ENCODE results near the gene EEIG1.

Gene EEIG1

GRCh38 chr9:128011071-128011817 is 30.5 kb upstream of the EEIG1 start:
- H3K36me3 ChIP-seq (ENCODE audit: insufficient read depth, low read length) = no peaks in the 10 kb centered on the region
- peaks cover 3% of the 10 kb centered on the region for H3K4me1 ChIP-seq (ENCODE audit: control insufficient read depth, insufficient read depth, low read length)
- no peak overlapping the region for H3K4me2 ChIP-seq (ENCODE audit: low read length)
- H3K27me3 ChIP-seq (ENCODE audit: control insufficient read depth, insufficient read depth, low read length) = no peaks in the 10 kb centered on the region
- H3K4me3 ChIP-seq (ENCODE audit: low read length) = no peak overlapping the region
- H3K9me3 ChIP-seq (replicated peaks; ENCODE audit: low read length) = no peaks in the 10 kb centered on the region
- no peak overlapping the region for H3K9ac ChIP-seq (ENCODE audit: low read depth, low read length)

GRCh38 chr9:128009639-128010038 is 28.9 kb upstream of the EEIG1 start:
- Histone ChIP-seq H3K9ac (ENCODE audit: low read depth, low read length) (no peak overlapping the region), H3K9me3 (replicated peaks; ENCODE audit: low read length) (no peaks in the 10 kb centered on the region), H3K4me1 (ENCODE audit: control insufficient read depth, insufficient read depth, low read length) (peaks cover 3% of the 10 kb centered on the region), H3K27me3 (ENCODE audit: control insufficient read depth, insufficient read depth, low read length) (no peaks in the 10 kb centered on the region), H3K4me2 (ENCODE audit: low read length) (no peak overlapping the region), H3K4me3 (ENCODE audit: low read length) (no peak overlapping the region), H3K36me3 (ENCODE audit: insufficient read depth, low read length) (no peaks in the 10 kb centered on the region)

DNA sequence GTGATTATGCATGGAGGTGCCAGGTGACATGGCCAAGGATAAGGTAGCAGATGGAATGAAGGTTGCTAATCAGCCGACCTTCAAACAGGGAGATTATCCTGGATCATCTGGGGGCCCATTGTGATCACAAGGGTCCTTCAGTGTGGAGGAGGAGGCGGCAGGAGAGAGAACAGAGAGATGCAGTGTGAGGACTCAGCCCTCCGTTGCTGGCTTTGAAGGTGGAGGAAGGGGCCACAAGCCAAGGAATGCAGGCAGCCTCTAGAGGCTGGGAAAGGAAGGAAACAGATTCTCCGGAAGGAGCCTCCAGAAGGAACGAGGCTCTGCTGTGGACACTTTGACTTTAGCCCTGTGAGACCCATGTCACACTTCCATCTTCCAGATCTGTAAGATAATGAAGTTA is 27.4 kb upstream of the EEIG1 start:
- H3K36me3 ChIP-seq (ENCODE audit: insufficient read depth, low read length) = no peaks in the 10 kb centered on the region
- H3K4me2 ChIP-seq (ENCODE audit: low read length) = no peak overlapping the region
- no peak overlapping the region for H3K4me3 ChIP-seq (ENCODE audit: low read length)
- no peaks in the 10 kb centered on the region for H3K27me3 ChIP-seq (ENCODE audit: control insufficient read depth, insufficient read depth, low read length)
- H3K4me1 ChIP-seq (ENCODE audit: control insufficient read depth, insufficient read depth, low read length) = peaks cover 3% of the 10 kb centered on the region
- no peaks in the 10 kb centered on the region for H3K9me3 ChIP-seq (replicated peaks; ENCODE audit: low read length)
- H3K9ac ChIP-seq (ENCODE audit: low read depth, low read length) = no peak overlapping the region

- H3K27me3 ChIP-seq (ENCODE audit: control insufficient read depth, insufficient read depth, low read length) = no peaks in the 10 kb centered on the region
- H3K4me1 ChIP-seq (ENCODE audit: control insufficient read depth, insufficient read depth, low read length) = peaks cover 3% of the 10 kb centered on the region
- H3K4me2 ChIP-seq (ENCODE audit: low read length) = no peak overlapping the region
- no peak overlapping the region for H3K4me3 ChIP-seq (ENCODE audit: low read length)
- no peak overlapping the region for H3K9ac ChIP-seq (ENCODE audit: low read depth, low read length)
- H3K36me3 ChIP-seq (ENCODE audit: insufficient read depth, low read length) = no peaks in the 10 kb centered on the region
- no peaks in the 10 kb centered on the region for H3K9me3 ChIP-seq (replicated peaks; ENCODE audit: low read length)
Measured at GRCh38 chr9:128007566-128008138, 26.9 kb upstream of the EEIG1 start.

DNA sequence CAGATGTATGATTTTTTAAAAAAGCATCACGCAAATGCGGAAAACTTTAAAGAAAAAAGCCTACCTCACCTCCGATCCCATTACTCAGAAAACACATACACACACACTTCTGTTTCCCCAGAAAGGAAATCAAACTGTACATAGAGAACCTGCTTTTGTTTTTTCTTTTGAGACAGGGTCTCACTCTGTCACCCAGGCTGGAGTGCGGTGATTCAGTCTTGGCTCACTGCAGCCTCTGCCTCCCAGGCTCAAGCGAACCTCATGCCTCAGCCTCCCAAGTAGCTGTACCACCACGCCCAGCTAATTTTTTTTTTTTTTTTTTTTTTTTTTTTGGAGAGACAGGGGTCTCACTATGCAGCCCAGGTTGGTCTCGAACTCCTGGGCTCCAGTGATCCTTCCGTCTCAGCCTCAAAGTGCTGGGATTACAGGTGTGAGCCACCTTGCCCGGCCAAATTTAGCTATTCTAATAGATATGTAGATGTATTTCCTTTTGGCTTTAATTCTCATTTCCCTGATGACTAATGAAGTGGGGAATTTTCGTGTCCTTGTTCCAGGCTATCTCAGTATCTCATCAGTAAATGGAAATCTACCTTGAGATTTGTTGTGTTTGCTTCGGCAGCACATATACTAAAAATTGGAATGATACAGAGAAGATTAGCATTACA is 25.7 kb upstream of the EEIG1 start:
- Histone ChIP-seq H3K36me3 (ENCODE audit: insufficient read depth, low read length) (no peaks in the 10 kb centered on the region), H3K9me3 (replicated peaks; ENCODE audit: low read length) (no peaks in the 10 kb centered on the region), H3K27me3 (ENCODE audit: control insufficient read depth, insufficient read depth, low read length) (no peaks in the 10 kb centered on the region), H3K4me3 (ENCODE audit: low read length) (no peak overlapping the region), H3K4me2 (ENCODE audit: low read length) (no peak overlapping the region), H3K4me1 (ENCODE audit: control insufficient read depth, insufficient read depth, low read length) (peaks cover 11% of the 10 kb centered on the region), H3K9ac (ENCODE audit: low read depth, low read length) (no peak overlapping the region)

DNA sequence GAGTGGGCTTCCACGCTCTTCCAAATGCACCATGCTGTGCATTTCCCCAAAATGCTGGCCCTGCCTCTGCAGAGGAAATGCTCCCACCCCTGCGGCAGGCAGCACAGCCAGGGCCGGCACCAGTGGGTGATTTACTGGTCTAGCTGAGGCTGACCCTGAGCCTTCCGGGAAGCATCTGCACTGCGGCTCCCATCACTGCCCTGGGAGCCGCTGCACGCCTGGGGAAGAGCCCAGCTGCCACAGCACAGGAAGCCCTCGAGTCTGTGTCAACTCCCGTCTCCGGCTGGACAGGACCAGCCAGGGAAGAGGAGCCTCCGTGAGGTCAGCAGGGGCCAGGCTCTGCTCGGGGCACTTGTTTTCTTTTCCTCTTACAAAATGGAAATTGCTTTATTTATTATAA is 25.1 kb upstream of the EEIG1 start:
- H3K4me3 ChIP-seq (ENCODE audit: low read length) = no peak overlapping the region
- peaks cover 15% of the 10 kb centered on the region for H3K4me1 ChIP-seq (ENCODE audit: control insufficient read depth, insufficient read depth, low read length)
- no peak overlapping the region for H3K9ac ChIP-seq (ENCODE audit: low read depth, low read length)

GRCh38 chr9:128003966-128004604 is 23.3 kb upstream of the EEIG1 start:
- Histone ChIP-seq H3K27me3 (ENCODE audit: control insufficient read depth, insufficient read depth, low read length) (no peaks in the 10 kb centered on the region), H3K36me3 (ENCODE audit: insufficient read depth, low read length) (no peaks in the 10 kb centered on the region), H3K9ac (ENCODE audit: low read depth, low read length) (no peak overlapping the region), H3K4me1 (ENCODE audit: control insufficient read depth, insufficient read depth, low read length) (peaks cover 15% of the 10 kb centered on the region), H3K4me3 (ENCODE audit: low read length) (no peak overlapping the region), H3K9me3 (replicated peaks; ENCODE audit: low read length) (no peaks in the 10 kb centered on the region), H3K4me2 (ENCODE audit: low read length) (no peak overlapping the region)

More for the DNA sequence above, 25.1 kb upstream of the EEIG1 start:
- H3K27me3 ChIP-seq (ENCODE audit: control insufficient read depth, insufficient read depth, low read length) = no peaks in the 10 kb centered on the region
- no peaks in the 10 kb centered on the region for H3K36me3 ChIP-seq (ENCODE audit: insufficient read depth, low read length)
- no peak overlapping the region for H3K4me2 ChIP-seq (ENCODE audit: low read length)
- H3K9me3 ChIP-seq (replicated peaks; ENCODE audit: low read length) = no peaks in the 10 kb centered on the region

DNA sequence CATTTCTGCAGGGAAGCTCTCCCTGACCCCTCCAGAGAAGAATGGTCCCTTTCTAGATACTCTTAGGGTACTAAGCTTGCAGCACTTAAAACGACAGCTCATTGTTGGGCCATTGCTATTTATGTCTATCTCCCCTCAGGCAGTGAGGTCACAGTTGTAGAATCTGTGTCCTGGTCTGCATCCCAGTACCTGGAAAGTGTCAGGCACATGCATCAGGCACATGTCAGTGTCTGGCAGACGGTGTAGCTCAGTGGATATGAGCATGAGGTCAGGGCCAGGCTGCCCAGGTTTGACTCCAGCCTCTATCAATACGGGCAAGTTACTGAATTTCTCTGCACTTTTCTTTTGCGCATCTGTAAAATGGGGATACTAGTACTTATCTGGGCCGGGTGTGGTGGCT is 22.2 kb upstream of the EEIG1 start:
- H3K4me1 ChIP-seq (ENCODE audit: control insufficient read depth, insufficient read depth, low read length) = peaks cover 15% of the 10 kb centered on the region
- no peaks in the 10 kb centered on the region for H3K9me3 ChIP-seq (replicated peaks; ENCODE audit: low read length)
- H3K4me3 ChIP-seq (ENCODE audit: low read length) = no peak overlapping the region
- H3K36me3 ChIP-seq (ENCODE audit: insufficient read depth, low read length) = no peaks in the 10 kb centered on the region
- H3K4me2 ChIP-seq (ENCODE audit: low read length) = no peak overlapping the region
- H3K9ac ChIP-seq (ENCODE audit: low read depth, low read length) = no peak overlapping the region
- no peaks in the 10 kb centered on the region for H3K27me3 ChIP-seq (ENCODE audit: control insufficient read depth, insufficient read depth, low read length)

DNA sequence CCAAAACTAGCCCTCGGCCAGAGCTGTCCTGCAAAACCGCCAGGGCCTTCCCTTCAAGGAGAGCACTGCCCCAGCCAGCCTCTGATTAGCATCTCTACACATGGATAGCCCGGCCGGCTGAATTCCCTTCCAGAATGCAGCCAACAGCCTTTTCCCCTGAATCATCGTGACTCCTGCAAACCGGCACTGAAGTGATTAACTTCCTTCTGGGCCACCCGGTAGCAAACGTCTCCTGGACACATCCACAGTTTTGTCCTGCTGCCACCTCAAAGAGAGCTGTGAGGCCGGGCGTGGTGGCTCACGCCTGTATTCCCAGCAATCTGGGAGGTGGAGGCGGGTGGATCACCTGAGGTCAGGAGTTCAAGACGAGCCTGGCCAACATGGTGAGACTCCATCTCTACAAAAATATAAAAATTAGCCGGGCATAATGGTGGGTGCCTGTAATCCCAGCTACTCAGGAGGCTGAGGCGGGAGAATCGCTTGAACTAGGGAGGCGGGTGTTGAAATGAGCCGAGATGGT is 21.1 kb upstream of the EEIG1 start:
- no peak overlapping the region for H3K4me2 ChIP-seq (ENCODE audit: low read length)
- H3K27me3 ChIP-seq (ENCODE audit: control insufficient read depth, insufficient read depth, low read length) = no peaks in the 10 kb centered on the region
- H3K9ac ChIP-seq (ENCODE audit: low read depth, low read length) = peak overlapping the region; percentile 15
- peaks cover 15% of the 10 kb centered on the region for H3K4me1 ChIP-seq (ENCODE audit: control insufficient read depth, insufficient read depth, low read length)
- H3K4me3 ChIP-seq (ENCODE audit: low read length) = no peak overlapping the region
- H3K9me3 ChIP-seq (replicated peaks; ENCODE audit: low read length) = no peaks in the 10 kb centered on the region
- H3K36me3 ChIP-seq (ENCODE audit: insufficient read depth, low read length) = no peaks in the 10 kb centered on the region

- H3K4me1 ChIP-seq (ENCODE audit: control insufficient read depth, insufficient read depth, low read length) = peaks cover 12% of the 10 kb centered on the region
- no peaks in the 10 kb centered on the region for H3K36me3 ChIP-seq (ENCODE audit: insufficient read depth, low read length)
- no peak overlapping the region for H3K4me3 ChIP-seq (ENCODE audit: low read length)
- H3K9me3 ChIP-seq (replicated peaks; ENCODE audit: low read length) = no peaks in the 10 kb centered on the region
- no peaks in the 10 kb centered on the region for H3K27me3 ChIP-seq (ENCODE audit: control insufficient read depth, insufficient read depth, low read length)
- H3K4me2 ChIP-seq (ENCODE audit: low read length) = no peak overlapping the region
- H3K9ac ChIP-seq (ENCODE audit: low read depth, low read length) = peak overlapping the region; percentile 15
Measured at GRCh38 chr9:128001151-128001778, 20.5 kb upstream of the EEIG1 start.

DNA sequence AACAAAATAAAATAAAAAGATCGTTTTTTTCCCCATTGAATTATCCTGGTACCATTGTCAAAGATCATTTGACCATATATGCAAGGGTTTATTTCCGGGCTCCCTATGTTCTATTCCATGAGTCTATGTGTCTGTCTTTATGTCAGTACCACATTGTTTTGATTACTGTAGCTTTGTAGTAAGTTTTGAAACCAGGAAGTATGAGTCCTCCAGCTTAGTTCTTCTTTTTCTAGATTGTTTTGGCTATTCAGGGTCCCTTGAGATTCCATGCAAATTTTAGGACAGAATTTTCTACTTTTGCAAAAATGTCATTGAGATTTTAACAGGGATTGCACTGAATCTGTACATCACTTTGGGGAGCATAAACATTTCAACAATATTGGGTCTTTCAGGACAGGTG is 18.7 kb upstream of the EEIG1 start:
- no peaks in the 10 kb centered on the region for H3K27me3 ChIP-seq (ENCODE audit: control insufficient read depth, insufficient read depth, low read length)
- no peaks in the 10 kb centered on the region for H3K36me3 ChIP-seq (ENCODE audit: insufficient read depth, low read length)

More for the DNA sequence above, 18.7 kb upstream of the EEIG1 start:
- Histone ChIP-seq H3K4me1 (ENCODE audit: control insufficient read depth, insufficient read depth, low read length) (peaks cover 12% of the 10 kb centered on the region), H3K4me2 (ENCODE audit: low read length) (no peak overlapping the region), H3K4me3 (ENCODE audit: low read length) (no peak overlapping the region), H3K9ac (ENCODE audit: low read depth, low read length) (no peak overlapping the region), H3K9me3 (replicated peaks; ENCODE audit: low read length) (no peaks in the 10 kb centered on the region)
